GM19351 (cell line): ENCODE results near the gene KPTN.
A peak's percentile ranks its signal among the peaks of the same experiment; 100 is the strongest.

Source experiments
- ATAC-seq: cut with Tn5 transposase; IDR thresholded peaks from one replicate; pipeline ENCODE4 v1.9.1; 2021; ENCODE audit warnings: mild to moderate bottlenecking, moderate library complexity; ENCODE audit not compliant: unreplicated experiment

The KPTN gene

GRCh38 chr19:47483800-47484690 lies at the start of gene KPTN:
Gene KPTN (minus strand): TSS chr19:47484219. CDS start chr19:47484160, 59 bp downstream.
- peak; percentile 67 for ATAC-seq

GRCh38 chr19:47531640-47532387 lies 47.8 kb upstream of the KPTN start:
- no peak for ATAC-seq

GRCh38 chr19:47529018-47529742 lies 45.2 kb upstream of the KPTN start:
- ATAC-seq = no peak

- no peak for ATAC-seq
Observed at GRCh38 chr19:47526798-47527197, 42.8 kb upstream of the KPTN start.

- ATAC-seq = no peak
Observed at GRCh38 chr19:47523473-47523872, 39.5 kb upstream of the KPTN start.

- no peak for ATAC-seq
Observed at GRCh38 chr19:47521473-47522180, 37.6 kb upstream of the KPTN start.

- ATAC-seq = no peak
Observed at GRCh38 chr19:47520839-47521238, 36.8 kb upstream of the KPTN start.

GRCh38 chr19:47520343-47520806 lies 36.4 kb upstream of the KPTN start:
- no peak for ATAC-seq

- ATAC-seq = no peak
Observed at GRCh38 chr19:47518854-47519253, 34.8 kb upstream of the KPTN start.

GRCh38 chr19:47518139-47518538 lies 34.1 kb upstream of the KPTN start:
- ATAC-seq = no peak

GRCh38 chr19:47514869-47515588 lies 31.0 kb upstream of the KPTN start, which contains the start of gene NAPA:
Gene NAPA (minus strand): TSS chr19:47515063. CDS start chr19:47514940, 123 bp downstream.
- ATAC-seq = peak; percentile 81

- ATAC-seq = no peak
Observed at GRCh38 chr19:47514151-47514868, 30.3 kb upstream of the KPTN start.

GRCh38 chr19:47512948-47513319 lies 28.9 kb upstream of the KPTN start:
- ATAC-seq = no peak

- no peak for ATAC-seq
Observed at GRCh38 chr19:47512183-47512947, 28.3 kb upstream of the KPTN start.

GRCh38 chr19:47511681-47512080 lies 27.7 kb upstream of the KPTN start:
- ATAC-seq = no peak

GRCh38 chr19:47511128-47511517 lies 27.1 kb upstream of the KPTN start:
- ATAC-seq = no peak

GRCh38 chr19:47510516-47511127 lies 26.6 kb upstream of the KPTN start:
- no peak for ATAC-seq

- no peak for ATAC-seq
Observed at GRCh38 chr19:47509973-47510372, 26.0 kb upstream of the KPTN start.
